ENCODE results near the gene ATP6V0A1. TPM values are rescaled to one million over a fixed set of nuclear protein-coding genes. Genes with fewer than 3 reads are reported as not detected.

Gene ATP6V0A1
- total RNA-seq, 4 donors from 2014 or later = 81.6 to 126 (median 96.6) TPM

- Histone ChIP-seq H3K9me3 (no peaks in the 10 kb centered on the region), H3K4me1 (peaks cover 5 to 90% (median 65%) of the 10 kb centered on the region in 4 donors), H3K4me3 (no peak overlapping the region), H3K36me3 (no peaks in the 10 kb centered on the region), H3K27me3 (no peaks in the 10 kb centered on the region), H3K27ac (peak overlapping the region; percentile 85 to 94 (median 90))
- WGBS, 2 donors = 32 to 36% methylated on average over 8 to 10 of the region's 11 CpGs
- DNase-seq (ENCODE audit: low spot score in 2 of 2) = no peak
- TF ChIP-seq CTCF (IDR thresholded peaks at IDR 0.05) = no peak
- no peak for TF ChIP-seq POLR2A (IDR thresholded peaks at IDR 0.05)
- no peak for TF ChIP-seq EP300 (IDR thresholded peaks at IDR 0.05)
These were observed 63.1 kb downstream of the ATP6V0A1 start for GRCh38 chr17:42521666-42522262.

GRCh38 chr17:42522263-42522790 lies 63.6 kb downstream of the ATP6V0A1 start:
- WGBS, 2 donors = 39 to 40% methylated on average over 8 to 9 of the region's 9 CpGs

GRCh38 chr17:42522798-42523278 lies 64.2 kb downstream of the ATP6V0A1 start:
- TF ChIP-seq EP300 (IDR thresholded peaks at IDR 0.05) (no peak), CTCF (IDR thresholded peaks at IDR 0.05) (no peak), POLR2A (IDR thresholded peaks at IDR 0.05) (no peak)
- Histone ChIP-seq H3K4me1 (peaks cover 5 to 87% (median 54%) of the 10 kb centered on the region in 4 donors), H3K4me3 (no peak overlapping the region), H3K9me3 (no peaks in the 10 kb centered on the region), H3K36me3 (no peaks in the 10 kb centered on the region), H3K27me3 (no peaks in the 10 kb centered on the region), H3K27ac (peak overlapping the region; percentile 85 to 94 (median 90))
- WGBS, 2 donors = 79% methylated on average over 5 to 7 of the region's 8 CpGs
- no peak for DNase-seq (ENCODE audit: low spot score in 2 of 2)

More at GRCh38 chr17:42522263-42522790, 63.6 kb downstream of the ATP6V0A1 start:
- no peak overlapping the region for H3K4me3 ChIP-seq
- no peaks in the 10 kb centered on the region for H3K36me3 ChIP-seq
- no peaks in the 10 kb centered on the region for H3K9me3 ChIP-seq
- TF ChIP-seq POLR2A (IDR thresholded peaks at IDR 0.05) = no peak
- no peak for TF ChIP-seq CTCF (IDR thresholded peaks at IDR 0.05)
- no peak for TF ChIP-seq EP300 (IDR thresholded peaks at IDR 0.05)
- H3K27ac ChIP-seq = peak overlapping the region; percentile 85 to 94 (median 90)
- H3K4me1 ChIP-seq = peaks cover 5 to 90% (median 59%) of the 10 kb centered on the region in 4 donors
- H3K27me3 ChIP-seq = no peaks in the 10 kb centered on the region
- no peak for DNase-seq (ENCODE audit: low spot score in 2 of 2)

- WGBS, 2 donors = 68 to 70% methylated on average over 2 of the region's 2 CpGs
- Histone ChIP-seq H3K27me3 (no peaks in the 10 kb centered on the region), H3K9me3 (no peaks in the 10 kb centered on the region), H3K4me1 (peaks cover 5 to 65% (median 34%) of the 10 kb centered on the region in 4 donors), H3K36me3 (no peaks in the 10 kb centered on the region), H3K4me3 (no peak overlapping the region), H3K27ac (peak overlapping the region in 2 of 4 donors; percentile 37 to 44)
- TF ChIP-seq POLR2A (IDR thresholded peaks at IDR 0.05) = no peak
- no peak for TF ChIP-seq EP300 (IDR thresholded peaks at IDR 0.05)
- TF ChIP-seq CTCF (IDR thresholded peaks at IDR 0.05) = no peak
- no peak for DNase-seq (ENCODE audit: low spot score in 2 of 2)
These were observed 66.5 kb downstream of the ATP6V0A1 start for GRCh38 chr17:42525221-42525620.

- no peaks in the 10 kb centered on the region for H3K36me3 ChIP-seq
- TF ChIP-seq POLR2A (IDR thresholded peaks at IDR 0.05) (no peak), EP300 (IDR thresholded peaks at IDR 0.05) (no peak), CTCF (IDR thresholded peaks at IDR 0.05) (no peak)
- H3K27ac ChIP-seq = peak overlapping the region in 3 of 4 donors; percentile 23 to 44 (median 43)
- H3K4me3 ChIP-seq = no peak overlapping the region
- no peak for DNase-seq (ENCODE audit: low spot score in 2 of 2)
- WGBS, 2 donors = 66 to 76% methylated on average over 6 of the region's 6 CpGs
- H3K9me3 ChIP-seq = no peaks in the 10 kb centered on the region
- peaks cover 5 to 57% (median 26%) of the 10 kb centered on the region in 4 donors for H3K4me1 ChIP-seq
- no peaks in the 10 kb centered on the region for H3K27me3 ChIP-seq
These were observed 67.4 kb downstream of the ATP6V0A1 start for GRCh38 chr17:42526031-42526444.

All from tibial nerve (tissue), 4 donors.